Panc1 (cell line): Measurements from ENCODE around the gene SEC22A. TPM values are rescaled to one million over a fixed set of nuclear protein-coding genes. Genes with fewer than 3 reads are reported as not detected.

Experiments
- ATAC-seq: fragments of 200-7000 bp; cut with Tn5 transposase; 2 replicates; pipeline ENCODE4 v1.9.1; 2020; ENCODE audit warnings: mild to moderate bottlenecking, moderate library complexity
- BruUV-seq: library from RNA; stranded (reverse); fragments of 400-500 nt; replicated peaks from 2 replicates; lab custom pipeline; 2021; lab: Mats Ljungman, UMichigan
- CTCF ChIA-PET: fragments of 300-600 bp; sonication (Branson Sonifier 250); formaldehyde crosslinking; loops from one replicate; lab custom pipeline; 2022; ENCODE audit warnings: antibody characterized with exemption; lab: Charles Lee
- POLR2A ChIA-PET: fragments of 300-600 bp; sonication (Branson Sonifier 250); formaldehyde crosslinking; loops from one replicate; lab custom pipeline; 2022; ENCODE audit warnings: antibody characterized with exemption; lab: Charles Lee
- DNase-seq: peaks from one replicate; pipeline ENCODE4 v3.0.0-alpha.2; 2010; ENCODE audit warnings: low read depth, low spot score
- H3K27ac ChIP-seq: 2 replicates; pipeline ENCODE4 v1.5.1; 2011; ENCODE audit warnings: mild to moderate bottlenecking, low read length, inconsistent platforms
- H3K27me3 ChIP-seq: fragments of 200-500 bp; sonication (Bioruptor generic); 2 replicates; pipeline ENCODE4 v1.6.0; 2014; ENCODE audit warnings: low read length, inconsistent platforms; ENCODE audit not compliant: control insufficient read depth, insufficient read depth
- H3K36me3 ChIP-seq: fragments of 200-500 bp; sonication (Bioruptor generic); 2 replicates; pipeline ENCODE4 v1.5.1; 2014; ENCODE audit warnings: inconsistent platforms, mild to moderate bottlenecking, low read length, moderate library complexity; ENCODE audit not compliant: control insufficient read depth, insufficient read depth
- H3K4me1 ChIP-seq: 2 replicates; pipeline ENCODE4 v1.5.1; 2011; ENCODE audit warnings: inconsistent platforms, mild to moderate bottlenecking, low read length, moderate library complexity; ENCODE audit not compliant: control insufficient read depth, insufficient read depth
- H3K4me3 ChIP-seq, 2 experiments: 2 replicates each; pipeline ENCODE4 v1.5.1; 2011 to 2012; ENCODE audit warnings: low read depth in 2 of 2, low read length in 2 of 2, mild to moderate bottlenecking in 2 of 2, inconsistent platforms in 1 of 2, moderate library complexity in 1 of 2
- H3K9me3 ChIP-seq: fragments of 200-500 bp; sonication (Bioruptor generic); 2 replicates; pipeline ENCODE4 v1.5.1; 2014; ENCODE audit warnings: low read depth, mild to moderate bottlenecking, inconsistent platforms, low read length, moderate library complexity; ENCODE audit not compliant: control insufficient read depth, insufficient read depth
- POLR2AphosphoS5 ChIP-seq: IDR thresholded peaks from 2 replicates; pipeline ENCODE4 v1.6.1; 2012; ENCODE audit warnings: mild to moderate bottlenecking, low read depth, low read length, moderate library complexity
- SIN3A ChIP-seq: IDR thresholded peaks from 2 replicates; pipeline ENCODE4 v1.6.1; 2012; ENCODE audit warnings: low read depth, mild to moderate bottlenecking, low read length, moderate library complexity, borderline replicate concordance; ENCODE audit not compliant: insufficient read depth
- TCF7L2 ChIP-seq: IDR thresholded peaks from 2 replicates; pipeline ENCODE4 v1.6.1; 2011; ENCODE audit warnings: mild to moderate bottlenecking, low read depth, low read length, inconsistent platforms
- in situ Hi-C: cut with HindIII; loops from 2 replicates; pipeline ENCODE4 v1.10.0; 2016; ENCODE audit warnings: low sequenced_read_pairs, low pct_unique_long_range_greater_than_20kb
- intact Hi-C: fragments of 100-400 bp; cut with micrococcal nuclease; formaldehyde crosslinking; loops from one replicate; pipeline ENCODE4 v1.10.0; 2022; ENCODE audit not compliant: unreplicated experiment
- total RNA-seq: library from RNA; stranded (reverse); gene quantifications from one replicate; pipeline ENCODE4 v1.2.1, GENCODE V29; 2021; ENCODE audit not compliant: unreplicated experiment
- TF ChIP-seq, protein P1 (sequence below), 2 experiments: IDR thresholded peaks; 2 replicates each; pipeline ENCODE4 v1.6.1; 2011 to 2012; ENCODE audit warnings: low read depth in 2 of 2, control low read depth in 1 of 2, low read length in 1 of 2, mild to moderate bottlenecking in 1 of 2, moderate library complexity in 1 of 2; ENCODE audit not compliant: insufficient read depth in 1 of 2
- TF ChIP-seq, protein P2 (sequence below): fragments of 450-650 bp; IDR thresholded peaks from 2 replicates; pipeline ENCODE4 v1.5.1; 2017; ENCODE audit warnings: mild to moderate bottlenecking

Gene SEC22A
- total RNA-seq, 1 experiment from 2014 or later: 22.7 TPM

- H3K9me3 ChIP-seq: no peaks in the 10 kb centered on the region
- no peaks in the 10 kb centered on the region for H3K4me1 ChIP-seq
- no peak for TF ChIP-seq TCF7L2
- no peak for TF ChIP-seq POLR2AphosphoS5
- TF ChIP-seq, protein P1, sequence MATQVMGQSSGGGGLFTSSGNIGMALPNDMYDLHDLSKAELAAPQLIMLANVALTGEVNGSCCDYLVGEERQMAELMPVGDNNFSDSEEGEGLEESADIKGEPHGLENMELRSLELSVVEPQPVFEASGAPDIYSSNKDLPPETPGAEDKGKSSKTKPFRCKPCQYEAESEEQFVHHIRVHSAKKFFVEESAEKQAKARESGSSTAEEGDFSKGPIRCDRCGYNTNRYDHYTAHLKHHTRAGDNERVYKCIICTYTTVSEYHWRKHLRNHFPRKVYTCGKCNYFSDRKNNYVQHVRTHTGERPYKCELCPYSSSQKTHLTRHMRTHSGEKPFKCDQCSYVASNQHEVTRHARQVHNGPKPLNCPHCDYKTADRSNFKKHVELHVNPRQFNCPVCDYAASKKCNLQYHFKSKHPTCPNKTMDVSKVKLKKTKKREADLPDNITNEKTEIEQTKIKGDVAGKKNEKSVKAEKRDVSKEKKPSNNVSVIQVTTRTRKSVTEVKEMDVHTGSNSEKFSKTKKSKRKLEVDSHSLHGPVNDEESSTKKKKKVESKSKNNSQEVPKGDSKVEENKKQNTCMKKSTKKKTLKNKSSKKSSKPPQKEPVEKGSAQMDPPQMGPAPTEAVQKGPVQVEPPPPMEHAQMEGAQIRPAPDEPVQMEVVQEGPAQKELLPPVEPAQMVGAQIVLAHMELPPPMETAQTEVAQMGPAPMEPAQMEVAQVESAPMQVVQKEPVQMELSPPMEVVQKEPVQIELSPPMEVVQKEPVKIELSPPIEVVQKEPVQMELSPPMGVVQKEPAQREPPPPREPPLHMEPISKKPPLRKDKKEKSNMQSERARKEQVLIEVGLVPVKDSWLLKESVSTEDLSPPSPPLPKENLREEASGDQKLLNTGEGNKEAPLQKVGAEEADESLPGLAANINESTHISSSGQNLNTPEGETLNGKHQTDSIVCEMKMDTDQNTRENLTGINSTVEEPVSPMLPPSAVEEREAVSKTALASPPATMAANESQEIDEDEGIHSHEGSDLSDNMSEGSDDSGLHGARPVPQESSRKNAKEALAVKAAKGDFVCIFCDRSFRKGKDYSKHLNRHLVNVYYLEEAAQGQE (IDR thresholded peaks at IDR 0.05; ENCODE audit: insufficient read depth in 1 of 2, low read depth in 2 of 2, low read length in 1 of 2): no peak
- TF ChIP-seq SIN3A: no peak
- TF ChIP-seq, protein P2, sequence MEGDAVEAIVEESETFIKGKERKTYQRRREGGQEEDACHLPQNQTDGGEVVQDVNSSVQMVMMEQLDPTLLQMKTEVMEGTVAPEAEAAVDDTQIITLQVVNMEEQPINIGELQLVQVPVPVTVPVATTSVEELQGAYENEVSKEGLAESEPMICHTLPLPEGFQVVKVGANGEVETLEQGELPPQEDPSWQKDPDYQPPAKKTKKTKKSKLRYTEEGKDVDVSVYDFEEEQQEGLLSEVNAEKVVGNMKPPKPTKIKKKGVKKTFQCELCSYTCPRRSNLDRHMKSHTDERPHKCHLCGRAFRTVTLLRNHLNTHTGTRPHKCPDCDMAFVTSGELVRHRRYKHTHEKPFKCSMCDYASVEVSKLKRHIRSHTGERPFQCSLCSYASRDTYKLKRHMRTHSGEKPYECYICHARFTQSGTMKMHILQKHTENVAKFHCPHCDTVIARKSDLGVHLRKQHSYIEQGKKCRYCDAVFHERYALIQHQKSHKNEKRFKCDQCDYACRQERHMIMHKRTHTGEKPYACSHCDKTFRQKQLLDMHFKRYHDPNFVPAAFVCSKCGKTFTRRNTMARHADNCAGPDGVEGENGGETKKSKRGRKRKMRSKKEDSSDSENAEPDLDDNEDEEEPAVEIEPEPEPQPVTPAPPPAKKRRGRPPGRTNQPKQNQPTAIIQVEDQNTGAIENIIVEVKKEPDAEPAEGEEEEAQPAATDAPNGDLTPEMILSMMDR: no peak
- H3K4me3 ChIP-seq: no peak overlapping the region
- no peak for DNase-seq
- ATAC-seq: no peak
- in situ Hi-C loops (no loop called here), intact Hi-C loops (no loop called here)
- H3K36me3 ChIP-seq: no peaks in the 10 kb centered on the region
- no peak overlapping the region for H3K27ac ChIP-seq
- BruUV-seq: no TSS peak
- ChIA-PET CTCF (no interaction called here), POLR2A (no interaction called here)
- H3K27me3 ChIP-seq: peaks cover 11% of the 10 kb centered on the region; the same call in 1 of the 2 replicates
Measured at GRCh38 chr3:123320221-123320620, 118.5 kb downstream of the SEC22A start.

DNA sequence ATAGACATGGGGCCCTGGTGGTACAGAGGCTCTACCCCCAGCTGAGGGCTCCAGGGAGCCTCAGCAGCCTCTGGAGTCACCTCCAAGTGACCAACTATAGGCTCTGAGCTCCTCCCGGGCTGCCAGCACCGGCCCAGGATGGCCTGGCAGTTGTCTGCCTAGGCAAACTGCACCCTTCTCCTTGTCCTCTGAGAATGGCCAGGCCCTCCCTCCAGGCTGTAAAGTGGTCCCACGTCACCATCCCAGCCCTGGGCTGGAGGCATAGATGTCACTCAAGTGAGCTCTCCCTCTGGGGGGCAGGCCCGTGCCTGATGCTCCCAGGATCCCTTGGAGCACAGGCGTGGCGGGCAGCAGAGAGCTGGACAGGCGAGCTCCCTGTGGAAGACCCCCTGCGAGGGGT, 120.1 kb downstream of the SEC22A start:
- in situ Hi-C loops: no loop called here
- Histone ChIP-seq H3K36me3 (no peaks in the 10 kb centered on the region), H3K4me3 (no peak overlapping the region), H3K27ac (no peak overlapping the region), H3K27me3 (0 out of 2 replicates have a peak, but pooled peaks cover 4% of the 10 kb centered on the region), H3K9me3 (no peaks in the 10 kb centered on the region), H3K4me1 (no peaks in the 10 kb centered on the region)
- BruUV-seq: no TSS peak
- CTCF ChIA-PET: interaction anchor here (0.6 kb wide), 1 partner anchor 53 kb away, joined by 3 read pairs; no protein-coding TSS in a partner anchor
- intact Hi-C loops: no loop called here
- ATAC-seq (no peak), DNase-seq (no peak)
- POLR2A ChIA-PET: interaction anchor here (0.6 kb wide), 1 partner anchor 86 kb away, joined by 3 read pairs; no protein-coding TSS in a partner anchor
- TF ChIP-seq, protein P1 (IDR thresholded peaks at IDR 0.05; ENCODE audit: insufficient read depth in 1 of 2, low read depth in 2 of 2, low read length in 1 of 2): no peak
- TF ChIP-seq POLR2AphosphoS5 (no peak), TCF7L2 (no peak), SIN3A (no peak)
- TF ChIP-seq, protein P2: no peak
